Right lung (tissue), 5 donors: Measurements from ENCODE around the gene AMOTL2. TPM values are rescaled to one million over a fixed set of nuclear protein-coding genes. Genes with fewer than 3 reads are reported as not detected.

ENCODE experiments used
- DNase-seq, 2 donors: peaks; one replicate each; pipeline ENCODE4 v3.0.0-alpha.2; 2013
- polyA plus RNA-seq, 5 donors: library from polyadenylated mRNA; unstranded; fragments of 120-200 nt; gene quantifications; one replicate each; pipeline versions ENCODE4 v1.2.1 to v1.2.3, GENCODE V29; 2013; ENCODE audit warnings: inconsistent platforms in 1 of 5, low replicate concordance in 1 of 5; ENCODE audit not compliant: insufficient read length in 5 of 5, insufficient read depth in 1 of 5

Gene AMOTL2
- polyA plus RNA-seq, 5 donors, result 25.8 to 48.8 (median 38.0) TPM

GRCh38 chr3:134317106-134317947 lies 56.9 kb downstream of the AMOTL2 start:
- no peak for DNase-seq

GRCh38 chr3:134315286-134316106 lies 58.8 kb downstream of the AMOTL2 start:
- DNase-seq, result no peak

- no peak for DNase-seq
These were observed 59.5 kb downstream of the AMOTL2 start for GRCh38 chr3:134314588-134315285.

- DNase-seq, result no peak
These were observed 60.2 kb downstream of the AMOTL2 start for GRCh38 chr3:134313847-134314587.

DNA sequence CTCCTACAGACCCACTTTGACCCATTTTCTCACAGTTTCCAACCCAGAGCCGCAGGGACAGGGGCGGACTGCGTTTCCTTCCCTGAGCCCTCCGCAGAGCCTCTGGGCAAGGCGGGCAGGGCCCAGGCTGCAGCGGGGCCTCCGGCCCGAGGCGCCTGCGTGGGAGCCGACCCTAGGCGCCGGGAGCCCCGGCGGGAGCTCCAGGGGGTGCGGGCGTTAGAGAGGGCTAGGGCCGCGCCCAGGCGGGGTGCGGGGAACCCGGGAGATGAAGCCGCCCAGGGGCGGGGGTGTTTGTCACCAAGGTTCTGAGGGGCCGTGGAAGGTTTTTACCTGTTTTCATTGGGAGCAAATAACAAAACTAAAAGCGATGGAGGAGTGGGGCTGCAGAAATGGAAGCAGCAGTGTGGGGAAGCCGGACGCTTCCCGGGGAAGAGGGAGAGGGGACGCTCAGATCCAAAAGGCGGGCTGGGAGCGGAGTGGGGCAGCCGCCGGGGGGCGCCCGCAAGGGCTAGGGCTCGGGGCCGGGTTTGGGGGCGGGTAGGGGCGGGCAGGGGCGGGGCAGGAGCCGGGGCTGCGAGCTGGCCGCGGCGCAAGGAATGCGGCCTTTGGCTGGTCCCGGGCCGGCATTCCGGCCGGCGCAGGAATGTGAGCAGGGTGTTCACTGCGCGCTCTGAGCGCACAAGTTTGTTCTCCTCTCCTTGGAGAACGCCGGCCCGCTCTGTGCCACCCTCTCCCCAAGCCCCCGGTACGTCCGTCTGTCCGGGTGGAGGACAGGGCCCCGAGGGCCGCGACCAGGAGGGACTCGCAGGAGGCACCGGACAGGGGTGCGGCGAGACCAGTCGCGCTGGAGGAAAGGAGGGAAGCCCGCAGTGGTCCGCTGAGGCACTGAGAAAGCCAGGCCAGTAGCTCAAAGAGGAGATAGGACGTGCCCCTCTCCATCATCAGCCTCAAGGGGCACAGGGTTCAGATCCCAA lies 61.1 kb downstream of the AMOTL2 start:
- peak; percentile 78 to 80 for DNase-seq

- DNase-seq, result no peak
These were observed 62.0 kb downstream of the AMOTL2 start for GRCh38 chr3:134312072-134312872.

GRCh38 chr3:134311693-134312071 lies 62.6 kb downstream of the AMOTL2 start:
- no peak for DNase-seq

- DNase-seq, result no peak
These were observed 63.0 kb downstream of the AMOTL2 start for GRCh38 chr3:134311265-134311664.

DNA sequence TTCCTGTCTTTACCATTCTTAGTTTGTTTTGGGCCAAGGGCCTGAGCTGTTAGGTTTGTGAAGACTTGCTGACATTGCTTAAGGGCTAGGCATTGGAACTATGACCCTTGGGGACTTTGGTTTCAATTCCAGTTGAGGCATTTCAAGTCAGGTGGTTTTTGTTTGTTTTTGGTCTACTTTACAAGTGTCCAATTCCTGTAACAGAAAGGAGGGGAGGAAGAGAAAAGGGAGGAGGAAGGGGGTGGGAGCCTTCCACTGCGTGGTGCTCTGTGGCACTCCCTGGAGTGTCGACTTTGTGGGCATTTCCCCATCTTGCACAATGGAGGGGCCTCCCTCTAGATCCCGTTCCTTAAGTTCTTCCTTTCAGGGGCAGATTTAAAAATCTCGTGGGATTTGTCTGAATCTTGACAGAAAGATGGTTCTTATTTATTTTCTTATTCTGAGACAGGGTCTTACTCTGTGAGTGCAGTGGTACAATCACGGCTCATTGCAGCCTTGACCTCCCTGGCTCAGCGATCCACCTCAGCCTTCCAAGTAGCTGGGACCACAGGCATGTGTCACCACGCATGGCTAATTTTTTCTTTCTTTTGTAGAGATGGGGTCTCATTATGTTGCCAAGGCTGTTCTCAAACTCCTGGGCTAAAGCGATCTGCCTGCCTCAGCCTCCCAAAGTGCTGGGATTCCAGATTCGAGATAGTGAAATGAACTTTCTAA lies 64.1 kb downstream of the AMOTL2 start:
- no peak for DNase-seq

DNA sequence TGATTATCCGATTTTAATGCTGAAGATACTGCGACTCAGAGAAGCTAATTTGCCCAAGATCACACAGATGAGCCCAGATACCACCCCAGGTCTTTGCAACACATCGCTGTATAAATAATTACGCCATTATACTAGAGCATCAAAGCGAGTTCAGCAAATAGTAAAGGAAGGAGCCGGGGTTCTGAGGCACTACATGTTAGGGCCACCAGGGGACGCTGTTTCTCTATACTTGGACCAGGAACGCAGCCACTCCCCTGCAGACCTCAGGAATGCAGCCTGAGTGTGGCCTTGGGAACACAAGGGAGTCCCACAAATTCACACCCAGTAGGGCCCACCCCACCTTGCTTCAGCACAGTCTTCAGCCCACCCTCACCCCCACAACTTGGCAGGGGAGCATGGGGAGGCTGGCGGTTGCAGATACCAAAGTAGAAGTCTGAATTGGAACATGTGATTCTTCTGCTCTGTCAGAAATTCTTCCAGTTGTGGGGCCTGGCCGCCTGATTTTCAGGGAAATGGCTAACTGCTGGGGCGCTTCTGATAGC lies 65.8 kb downstream of the AMOTL2 start:
- DNase-seq, result peak; percentile 77 to 82

- no peak for DNase-seq
These were observed 66.8 kb downstream of the AMOTL2 start for GRCh38 chr3:134307425-134307824.

GRCh38 chr3:134306320-134306719 lies 67.9 kb downstream of the AMOTL2 start:
- no peak for DNase-seq

Other genes starting within 250 kb of the AMOTL2 start
- 100 to 1,000 TPM; 101 to 151 (median 142) TPM for gene RYK, start 123.6 kb downstream of the AMOTL2 start, polyA plus RNA-seq
- 100 to 1,000 TPM in 1 of 5 donors, 10 to 100 TPM in 4; 84.6 to 101 (median 94.0) TPM for gene ANAPC13, start 111.5 kb upstream of the AMOTL2 start, polyA plus RNA-seq
- gene CEP63, start 111.6 kb upstream of the AMOTL2 start, polyA plus RNA-seq, result 10 to 100 TPM; 24.6 to 41.3 (median 33.0) TPM